Pancreas (tissue), 10 donors: ENCODE data around the gene NOL4L. TPM values are rescaled to one million over a fixed set of nuclear protein-coding genes. Genes with fewer than 3 reads are reported as not detected.

Source experiments
- ATAC-seq, 4 donors: fragments of 200-7000 bp; cut with Tn5 transposase; one replicate each; pipeline versions ENCODE4 v1.8.0 to v1.9.1; 2020; ENCODE audit warnings: mild to moderate bottlenecking in 4 of 4, moderate library complexity in 4 of 4
- DNase-seq, 6 donors: peaks; one replicate each; pipeline ENCODE4 v3.0.0-alpha.2; 2020
- FAIRE-seq: peaks from 2 replicates; lab custom pipeline; 2012; peaks lifted over from hg19 to GRCh38; lab: Jason Lieb, UNC
- H3K27ac ChIP-seq, 4 donors: fragments of 200-600 bp; sonication (generic); 1 replicate in 3 of 4; 2 replicates in 1 of 4; pipeline versions ENCODE4 v1.5.0 to v1.8.0; 2020
- H3K27me3 ChIP-seq, 4 donors: fragments of 200-600 bp; one replicate each; pipeline ENCODE4 v1.8.0; 2021
- H3K36me3 ChIP-seq, 3 donors: fragments of 200-600 bp; sonication (generic) in 1 of 3; one replicate each; pipeline versions ENCODE4 v1.5.0 to v1.8.0; 2020 to 2021
- H3K4me1 ChIP-seq, 3 donors: fragments of 200-600 bp; one replicate each; pipeline ENCODE4 v1.8.0; 2021
- H3K4me3 ChIP-seq, 4 donors: fragments of 200-600 bp; sonication (generic) in 2 of 4; one replicate each; pipeline versions ENCODE4 v1.5.0 to v1.8.0; 2020 to 2021
- H3K9me3 ChIP-seq, 4 donors: fragments of 200-600 bp; one replicate each; pipeline ENCODE4 v1.8.0; 2021
- WGBS, 2 donors: extraction: QIAGEN DNeasy Blood & Tissue Kit; methylation state at CpG; one replicate each; pipeline ENCODE4 v1.1.7; 2013; 5-methylcytosine and 5-hydroxymethylcytosine counted together
- intact Hi-C, 3 donors: fragments of 100-400 bp; cut with DNase I; formaldehyde crosslinking; loops; one replicate each; pipeline versions ENCODE4 v1.11.1 to v1.14.2; 2022
- polyA plus RNA-seq, 2 donors: library from polyadenylated mRNA; stranded (reverse); fragments of 200-250 nt; gene quantifications; one replicate each; pipeline ENCODE4 v1.2.3, GENCODE V29; 2013
- total RNA-seq, 6 donors: library from RNA; stranded (reverse); fragmentation: NEBNext Ultra II Directional in 4 of 6; extraction: Animal tissue kit (Norgen Biotek cat#: 25700) in 4 of 6; gene quantifications; one replicate each; pipeline versions ENCODE4 v1.2.1 to v1.2.4, GENCODE V29; 2021 to 2023
- TF ChIP-seq, protein P1 (sequence below), 4 donors: fragments of 200-600 bp; sonication (generic) in 3 of 4; IDR thresholded peaks; one replicate each; pipeline versions ENCODE4 v1.5.0 to v1.8.0; 2021; ENCODE audit warnings: antibody characterized with exemption in 4 of 4
- donor health status: healthy with polysubstance abuse.
- donor health status: DM: no; HTN: no; CAD: no; lungs with moderate emphysema.
- donor health status: DM: no; HTN: no; CAD: no.
- donor health status: control.
- donor health status: control.
- donor health status: Bipolar disorder and iron deficiency.
- donor health status: DM: yes; HTN: yes; CAD: no.
- donor health status: DM: no; HTN: no; CAD: no.
- donor health status: DM: no; HTN: no; CAD: no.
- donor health status: DM: yes; HTN: yes; CAD: no.

NOL4L gene
- total and polyA plus RNA-seq, 8 donors: 8.7 to 14.5 (median 10.2) TPM

DNA sequence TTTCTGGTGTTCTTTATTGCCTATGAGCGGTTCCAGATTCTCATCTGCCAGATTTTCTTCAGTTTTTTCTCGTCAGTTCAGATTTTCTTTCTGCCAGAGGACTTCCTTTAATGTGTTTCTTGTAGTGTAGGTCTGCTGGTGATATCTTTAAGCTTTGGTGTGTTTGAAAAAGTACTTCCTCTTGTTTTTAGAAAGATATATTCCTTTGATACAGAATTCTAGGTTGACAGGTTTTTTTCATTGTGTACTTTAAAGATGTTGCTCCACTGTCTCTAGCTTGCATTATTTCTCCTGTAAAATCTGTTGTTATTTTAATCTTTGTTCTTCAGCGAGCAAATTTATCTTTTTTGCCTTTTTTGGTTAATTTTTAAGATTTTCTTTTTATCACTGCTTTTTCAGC, 190.1 kb downstream of the NOL4L start:
- peaks cover 0 to 3% (median 0%) of the 10 kb centered on the region in 3 donors for H3K4me1 ChIP-seq
- no peak overlapping the region for H3K4me3 ChIP-seq
- H3K9me3 ChIP-seq: no peaks in the 10 kb centered on the region
- no peaks in the 10 kb centered on the region for H3K27me3 ChIP-seq
- no peak overlapping the region for H3K27ac ChIP-seq
- FAIRE-seq: no peak
- TF ChIP-seq, protein P1, sequence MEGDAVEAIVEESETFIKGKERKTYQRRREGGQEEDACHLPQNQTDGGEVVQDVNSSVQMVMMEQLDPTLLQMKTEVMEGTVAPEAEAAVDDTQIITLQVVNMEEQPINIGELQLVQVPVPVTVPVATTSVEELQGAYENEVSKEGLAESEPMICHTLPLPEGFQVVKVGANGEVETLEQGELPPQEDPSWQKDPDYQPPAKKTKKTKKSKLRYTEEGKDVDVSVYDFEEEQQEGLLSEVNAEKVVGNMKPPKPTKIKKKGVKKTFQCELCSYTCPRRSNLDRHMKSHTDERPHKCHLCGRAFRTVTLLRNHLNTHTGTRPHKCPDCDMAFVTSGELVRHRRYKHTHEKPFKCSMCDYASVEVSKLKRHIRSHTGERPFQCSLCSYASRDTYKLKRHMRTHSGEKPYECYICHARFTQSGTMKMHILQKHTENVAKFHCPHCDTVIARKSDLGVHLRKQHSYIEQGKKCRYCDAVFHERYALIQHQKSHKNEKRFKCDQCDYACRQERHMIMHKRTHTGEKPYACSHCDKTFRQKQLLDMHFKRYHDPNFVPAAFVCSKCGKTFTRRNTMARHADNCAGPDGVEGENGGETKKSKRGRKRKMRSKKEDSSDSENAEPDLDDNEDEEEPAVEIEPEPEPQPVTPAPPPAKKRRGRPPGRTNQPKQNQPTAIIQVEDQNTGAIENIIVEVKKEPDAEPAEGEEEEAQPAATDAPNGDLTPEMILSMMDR (IDR thresholded peaks at IDR 0.05): no peak
- intact Hi-C loops: no loop called here
- ATAC-seq: no peak
- no peak for DNase-seq
- peaks cover 0 to 3% (median 0%) of the 10 kb centered on the region in 3 donors for H3K36me3 ChIP-seq
- 94 to 96% methylated on average over 3 of the region's 3 CpGs for WGBS, 2 donors

Other genes starting within 250 kb of the NOL4L start
- gene ASXL1, start 227.0 kb downstream of the NOL4L start, total RNA-seq: 10 to 100 TPM; 32.9 to 57.7 (median 34.5) TPM
- 10 to 100 TPM; 41.5 to 49.4 TPM for gene ASXL1, start 227.0 kb downstream of the NOL4L start, polyA plus RNA-seq
- under 1 TPM in 2 of 6 donors, not detected in 4; 0.03 to 0.08 TPM for gene C20orf203, start 88.6 kb upstream of the NOL4L start, total RNA-seq
- under 1 TPM in 1 of 2 donors, not detected in 1; 0.08 TPM for gene C20orf203, start 88.6 kb upstream of the NOL4L start, polyA plus RNA-seq
- gene COMMD7, start 158.1 kb upstream of the NOL4L start, total RNA-seq: 10 to 100 TPM; 12.9 to 25.7 (median 15.9) TPM
- 10 to 100 TPM; 26.8 to 29.1 TPM for gene COMMD7, start 158.1 kb upstream of the NOL4L start, polyA plus RNA-seq
- gene DNMT3B, start 177.1 kb upstream of the NOL4L start, total RNA-seq: 1 to 10 TPM; 2.0 to 5.1 (median 3.8) TPM
- gene DNMT3B, start 177.1 kb upstream of the NOL4L start, polyA plus RNA-seq: 1 to 10 TPM; 2.4 to 3.4 TPM
- 10 to 100 TPM; 20.6 to 46.7 (median 32.6) TPM for gene MAPRE1, start 234.6 kb upstream of the NOL4L start, total RNA-seq
- 10 to 100 TPM; 12.4 to 32.0 TPM for gene MAPRE1, start 234.6 kb upstream of the NOL4L start, polyA plus RNA-seq